Prostate gland (tissue), 2 donors: ENCODE data around the gene STXBP6. TPM values are rescaled to one million over a fixed set of nuclear protein-coding genes. Genes with fewer than 3 reads are reported as not detected.
A peak's percentile ranks its signal among the peaks of the same experiment; 100 is the strongest.

Source experiments
- DNase-seq: peaks from one replicate; pipeline ENCODE4 v3.0.0-alpha.2; 2019; ENCODE audit warnings: low spot score
- H3K27ac ChIP-seq, 2 donors: fragments of 200-600 bp; sonication (generic); 2 replicates each; pipeline ENCODE4 v1.5.1; 2017 to 2019
- H3K27me3 ChIP-seq: fragments of 200-600 bp; sonication (generic); replicated peaks from 2 replicates; pipeline ENCODE4 v1.5.1; 2019; ENCODE audit not compliant: insufficient read depth
- H3K36me3 ChIP-seq, 2 donors: fragments of 200-600 bp; sonication (generic); 1 replicate in 1 of 2; 2 replicates in 1 of 2; pipeline versions ENCODE4 v1.5.1 to v1.8.1; 2017 to 2019
- H3K4me1 ChIP-seq: fragments of 200-600 bp; sonication (generic); replicated peaks from 2 replicates; pipeline ENCODE4 v1.5.1; 2019
- H3K4me3 ChIP-seq, 2 donors: fragments of 200-600 bp; sonication (generic); 2 replicates each; pipeline ENCODE4 v1.5.1; 2017 to 2019
- H3K9me3 ChIP-seq: fragments of 200-600 bp; sonication (generic); 2 replicates; pipeline ENCODE4 v1.5.1; 2017
- POLR2A ChIP-seq: fragments of 450-650 bp; IDR thresholded peaks from one replicate; pipeline ENCODE4 v1.6.1; 2016; ENCODE audit warnings: antibody characterized with exemption, mild to moderate bottlenecking
- POLR2AphosphoS5 ChIP-seq: sonication (generic); formaldehyde crosslinking; IDR thresholded peaks from one replicate; pipeline ENCODE4 v1.6.1; 2017; ENCODE audit warnings: antibody characterized with exemption
- WGBS: methylation state at CpG from one replicate; pipeline ENCODE4 v1.1.5; 2018; 5-methylcytosine and 5-hydroxymethylcytosine counted together
- intact Hi-C: fragments of 100-400 bp; cut with DNase I; formaldehyde crosslinking; loops from one replicate; pipeline ENCODE4 v1.14.2; 2022
- total RNA-seq, 2 donors: library from RNA; depleted of rRNA; stranded (reverse); fragments of >200 nt; gene quantifications; one replicate each; pipeline ENCODE4 v1.1.0, GENCODE V29; 2016
- TF ChIP-seq, protein P1 (sequence below), 4 experiments: fragments of 200-600 bp in 2 of 4; fragments of 450-650 bp in 2 of 4; sonication (generic) in 2 of 4; IDR thresholded peaks; 1 replicate in 3 of 4; 2 replicates in 1 of 4; pipeline ENCODE4 v1.5.1; 2016 to 2019; ENCODE audit warnings: antibody characterized with exemption in 4 of 4, mild to moderate bottlenecking in 2 of 4, moderate library complexity in 2 of 4

The STXBP6 gene
- total RNA-seq, 2 donors from 2014 or later, result 12.4 to 32.3 TPM

DNA sequence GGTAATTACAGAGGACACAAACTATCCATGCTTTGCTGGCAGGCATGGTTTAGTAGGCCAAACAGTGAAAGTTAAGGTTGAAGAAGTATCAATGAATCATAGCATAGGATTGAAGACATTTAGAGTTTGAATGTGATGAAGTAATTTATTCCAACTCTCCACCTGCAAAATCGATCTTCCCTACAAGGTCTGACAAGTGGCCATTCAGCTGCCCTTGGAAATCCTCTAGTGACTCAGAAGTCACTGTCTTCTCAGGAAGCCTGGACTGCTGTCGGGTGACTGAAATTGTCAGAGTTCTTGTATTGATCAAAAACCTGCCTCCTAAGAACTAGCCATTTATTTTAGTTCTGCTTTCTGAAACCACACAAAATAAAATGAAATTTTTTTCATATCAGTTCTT is 17.7 kb upstream of the STXBP6 start:
- Histone ChIP-seq H3K9me3 (no peaks in the 10 kb centered on the region), H3K27ac (no peak overlapping the region), H3K36me3 (no peaks in the 10 kb centered on the region), H3K4me1 (no peaks in the 10 kb centered on the region), H3K27me3 (no peaks in the 10 kb centered on the region), H3K4me3 (no peak overlapping the region)
- WGBS, result 93% methylated on average over 2 of the region's 2 CpGs
- intact Hi-C loops, result no loop called here
- TF ChIP-seq POLR2AphosphoS5 (no peak), POLR2A (no peak)
- TF ChIP-seq, protein P1, sequence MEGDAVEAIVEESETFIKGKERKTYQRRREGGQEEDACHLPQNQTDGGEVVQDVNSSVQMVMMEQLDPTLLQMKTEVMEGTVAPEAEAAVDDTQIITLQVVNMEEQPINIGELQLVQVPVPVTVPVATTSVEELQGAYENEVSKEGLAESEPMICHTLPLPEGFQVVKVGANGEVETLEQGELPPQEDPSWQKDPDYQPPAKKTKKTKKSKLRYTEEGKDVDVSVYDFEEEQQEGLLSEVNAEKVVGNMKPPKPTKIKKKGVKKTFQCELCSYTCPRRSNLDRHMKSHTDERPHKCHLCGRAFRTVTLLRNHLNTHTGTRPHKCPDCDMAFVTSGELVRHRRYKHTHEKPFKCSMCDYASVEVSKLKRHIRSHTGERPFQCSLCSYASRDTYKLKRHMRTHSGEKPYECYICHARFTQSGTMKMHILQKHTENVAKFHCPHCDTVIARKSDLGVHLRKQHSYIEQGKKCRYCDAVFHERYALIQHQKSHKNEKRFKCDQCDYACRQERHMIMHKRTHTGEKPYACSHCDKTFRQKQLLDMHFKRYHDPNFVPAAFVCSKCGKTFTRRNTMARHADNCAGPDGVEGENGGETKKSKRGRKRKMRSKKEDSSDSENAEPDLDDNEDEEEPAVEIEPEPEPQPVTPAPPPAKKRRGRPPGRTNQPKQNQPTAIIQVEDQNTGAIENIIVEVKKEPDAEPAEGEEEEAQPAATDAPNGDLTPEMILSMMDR (IDR thresholded peaks at IDR 0.05), result no peak
- DNase-seq, result no peak

DNA sequence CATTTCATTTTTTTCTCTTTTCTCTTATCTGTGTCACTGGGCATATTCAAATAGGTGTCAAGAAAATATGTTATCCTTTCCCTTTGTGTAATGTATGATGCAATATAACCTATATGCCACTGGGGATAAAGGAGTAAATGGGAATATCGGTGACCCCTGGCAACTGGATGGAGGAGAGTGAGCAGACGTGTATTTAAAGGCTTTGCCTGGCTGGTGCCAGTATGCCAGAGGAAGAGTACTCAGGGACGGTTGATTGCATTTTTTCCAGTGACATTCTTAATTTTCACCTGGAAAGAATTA is 12.0 kb upstream of the STXBP6 start:
- WGBS, result 94% methylated on average over 3 of the region's 3 CpGs
- Histone ChIP-seq H3K27ac (no peak overlapping the region), H3K36me3 (no peaks in the 10 kb centered on the region), H3K9me3 (no peaks in the 10 kb centered on the region), H3K4me3 (no peak overlapping the region), H3K4me1 (no peaks in the 10 kb centered on the region), H3K27me3 (no peaks in the 10 kb centered on the region)
- TF ChIP-seq POLR2A (no peak), POLR2AphosphoS5 (no peak)
- TF ChIP-seq, protein P1 (IDR thresholded peaks at IDR 0.05), result no peak
- no peak for DNase-seq
- intact Hi-C loops, result no loop called here

DNA sequence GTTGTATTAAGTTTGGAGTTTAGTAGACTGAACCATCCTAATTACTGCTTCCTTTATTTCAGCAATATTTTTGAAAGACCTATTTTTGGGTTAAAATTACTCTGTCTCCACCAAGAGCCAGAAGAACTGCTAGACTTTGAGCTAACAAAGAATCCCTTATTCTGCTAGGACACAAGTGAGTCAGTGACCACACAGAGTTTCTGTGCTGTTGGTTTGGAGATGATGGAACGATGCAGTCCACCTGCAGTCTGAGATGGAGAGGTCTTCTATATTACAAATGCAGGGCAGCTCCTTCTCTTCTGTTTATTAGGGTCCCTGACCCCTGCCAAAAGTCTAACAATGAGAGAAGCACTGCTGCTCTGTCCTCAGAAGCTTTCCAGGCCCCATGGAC is 6.7 kb upstream of the STXBP6 start:
- peaks cover 13% of the 10 kb centered on the region for H3K4me1 ChIP-seq
- no peaks in the 10 kb centered on the region for H3K27me3 ChIP-seq
- H3K27ac ChIP-seq, result no peak overlapping the region
- WGBS, result 96% methylated on average over 1 of the region's 1 CpG
- DNase-seq, result no peak
- H3K36me3 ChIP-seq, result no peaks in the 10 kb centered on the region
- no peaks in the 10 kb centered on the region for H3K9me3 ChIP-seq
- H3K4me3 ChIP-seq, result no peak overlapping the region
- TF ChIP-seq, protein P1 (IDR thresholded peaks at IDR 0.05), result no peak
- TF ChIP-seq POLR2AphosphoS5 (no peak), POLR2A (no peak)
- intact Hi-C loops, result no loop called here

DNA sequence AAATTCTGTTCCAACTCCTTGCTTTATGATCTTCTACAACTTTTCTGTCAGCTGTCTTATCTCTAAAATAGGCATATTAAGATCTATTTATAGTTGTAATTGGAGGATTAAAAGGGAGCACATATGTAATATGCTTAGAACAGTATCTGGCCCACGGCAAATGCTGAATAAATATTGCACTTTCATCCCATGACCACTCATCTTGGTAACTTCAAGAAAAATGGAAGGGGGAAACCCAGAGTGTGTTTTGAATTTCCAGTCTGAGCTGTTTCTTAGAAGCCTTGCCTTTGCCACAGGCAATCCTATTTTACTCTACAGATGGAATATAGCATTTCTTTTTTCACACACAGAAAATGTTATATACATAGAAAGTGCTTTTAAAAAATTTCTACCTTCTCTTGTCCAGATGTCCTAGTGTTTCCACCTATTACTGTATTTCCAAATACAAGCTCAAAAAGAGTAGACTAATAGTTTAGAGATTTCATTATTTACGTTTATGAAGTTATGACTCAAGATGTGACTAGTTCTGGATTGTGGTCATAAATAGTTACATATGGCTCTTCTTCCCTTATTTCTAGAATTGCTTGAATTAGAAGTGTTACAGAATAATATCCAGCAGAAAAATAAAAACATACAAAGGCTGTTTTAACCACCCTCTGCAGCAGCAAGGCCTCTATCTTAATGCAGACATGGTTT is 6.2 kb upstream of the STXBP6 start:
- WGBS, result 79% methylated on average over 2 of the region's 2 CpGs
- intact Hi-C loops, result no loop called here
- TF ChIP-seq POLR2AphosphoS5 (no peak), POLR2A (no peak)
- TF ChIP-seq, protein P1 (IDR thresholded peaks at IDR 0.05), result no peak
- no peaks in the 10 kb centered on the region for H3K9me3 ChIP-seq
- H3K4me1 ChIP-seq, result peaks cover 18% of the 10 kb centered on the region
- H3K27ac ChIP-seq, result no peak overlapping the region
- no peak overlapping the region for H3K4me3 ChIP-seq
- DNase-seq, result no peak
- H3K36me3 ChIP-seq, result no peaks in the 10 kb centered on the region
- no peaks in the 10 kb centered on the region for H3K27me3 ChIP-seq

DNA sequence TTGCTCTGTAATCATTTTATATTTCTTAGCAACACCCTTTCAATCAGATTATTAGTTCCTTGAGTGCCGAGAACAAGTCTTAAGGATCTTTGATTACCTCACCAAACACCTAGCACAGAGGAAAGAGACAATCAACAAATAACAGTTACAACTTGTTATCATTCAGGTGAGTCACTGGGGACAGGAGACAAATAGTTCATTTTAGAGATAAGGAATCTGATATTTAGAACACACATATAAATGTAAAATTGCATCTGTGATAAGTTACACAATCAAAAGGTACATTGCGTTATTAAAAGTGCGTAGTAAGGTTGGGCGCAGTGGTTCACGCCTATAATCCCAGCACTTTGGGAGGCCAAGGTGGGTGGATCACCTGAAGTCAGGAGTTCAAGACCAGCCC is 5.1 kb upstream of the STXBP6 start:
- no peak overlapping the region for H3K4me3 ChIP-seq
- TF ChIP-seq POLR2A, result no peak
- TF ChIP-seq, protein P1 (IDR thresholded peaks at IDR 0.05), result no peak
- TF ChIP-seq POLR2AphosphoS5, result peak; percentile 42
- no peaks in the 10 kb centered on the region for H3K36me3 ChIP-seq
- no peaks in the 10 kb centered on the region for H3K9me3 ChIP-seq
- WGBS, result 82% methylated on average over 5 of the region's 5 CpGs
- intact Hi-C loops, result no loop called here
- peaks cover 21% of the 10 kb centered on the region for H3K4me1 ChIP-seq
- H3K27me3 ChIP-seq, result no peaks in the 10 kb centered on the region
- H3K27ac ChIP-seq, result no peak overlapping the region
- DNase-seq, result no peak
